Measurements from ENCODE around the gene PPM1A. TPM values are rescaled to one million over a fixed set of nuclear protein-coding genes. Genes with fewer than 3 reads are reported as not detected.
A peak's percentile ranks its signal among the peaks of the same experiment; 100 is the strongest.

The PPM1A gene
- total and polyA plus RNA-seq, 9 of the 15 experiments (the other 6 are each of a cell fraction or from before 2014, with no cell fraction given): 5.5 to 23.9 (median 15.2) TPM

DNA sequence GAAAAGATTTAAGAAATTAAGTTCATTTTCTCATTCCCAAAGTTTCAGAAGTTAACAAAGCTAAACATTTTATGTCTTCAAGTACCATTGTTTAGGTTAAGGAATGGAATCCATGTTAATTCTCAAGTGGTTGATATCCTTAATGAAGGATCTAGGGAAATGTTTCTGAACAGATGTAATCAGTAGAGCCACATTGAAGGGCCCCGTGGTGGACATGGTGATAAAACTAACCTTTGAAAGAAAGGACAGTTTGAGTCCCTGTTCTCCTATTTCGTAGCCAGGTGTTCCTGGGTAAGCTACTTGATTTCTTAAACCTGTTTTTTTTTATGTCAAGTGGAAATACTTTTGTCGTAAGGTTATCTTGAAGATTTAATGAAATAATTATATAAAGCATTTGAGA, 4.6 kb downstream of the PPM1A start (continued):
- TF ChIP-seq, protein P1, sequence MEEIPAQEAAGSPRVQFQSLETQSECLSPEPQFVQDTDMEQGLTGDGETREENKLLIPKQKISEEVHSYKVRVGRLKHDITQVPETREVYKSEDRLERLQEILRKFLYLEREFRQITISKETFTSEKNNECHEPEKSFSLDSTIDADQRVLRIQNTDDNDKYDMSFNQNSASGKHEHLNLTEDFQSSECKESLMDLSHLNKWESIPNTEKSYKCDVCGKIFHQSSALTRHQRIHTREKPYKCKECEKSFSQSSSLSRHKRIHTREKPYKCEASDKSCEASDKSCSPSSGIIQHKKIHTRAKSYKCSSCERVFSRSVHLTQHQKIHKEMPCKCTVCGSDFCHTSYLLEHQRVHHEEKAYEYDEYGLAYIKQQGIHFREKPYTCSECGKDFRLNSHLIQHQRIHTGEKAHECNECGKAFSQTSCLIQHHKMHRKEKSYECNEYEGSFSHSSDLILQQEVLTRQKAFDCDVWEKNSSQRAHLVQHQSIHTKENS (CRISPR knock-in tag; IDR thresholded peaks at IDR 0.05): no peak
- TF ChIP-seq ZC3H11A (IDR thresholded peaks at IDR 0.05; ENCODE audit: low read depth, low read length) (no peak), MYBL2 (IDR thresholded peaks at IDR 0.05; ENCODE audit: low read depth) (no peak), MYBL2 (CRISPR knock-in tag; IDR thresholded peaks at IDR 0.05; ENCODE audit: borderline replicate concordance) (no peak), XRCC5 (IDR thresholded peaks at IDR 0.05; ENCODE audit: low read depth, low read length) (no peak), ARID1B (IDR thresholded peaks at IDR 0.05) (peak; percentile 69), ZFP30 (CRISPR knock-in tag; IDR thresholded peaks at IDR 0.05; ENCODE audit: borderline replicate concordance) (no peak), RBM15 (IDR thresholded peaks at IDR 0.05; ENCODE audit: insufficient read depth, low read length) (no peak), PHF8 (IDR thresholded peaks at IDR 0.05; ENCODE audit: borderline replicate concordance, low read length) (no peak), RAD51 (IDR thresholded peaks at IDR 0.05; ENCODE audit: borderline replicate concordance, low read depth) (no peak), CBFA2T2 (conservative IDR thresholded peaks at IDR 0.05) (peak; percentile 63), NFE2L1 (tag; IDR thresholded peaks at IDR 0.05; ENCODE audit: borderline replicate concordance, low read depth) (no peak), NCOA2 (IDR thresholded peaks at IDR 0.05; ENCODE audit: partially characterized antibody in 2 of 2) (no peak), NUFIP1 (IDR thresholded peaks at IDR 0.05; ENCODE audit: partially characterized antibody) (no peak)
- TF ChIP-seq, protein P2, sequence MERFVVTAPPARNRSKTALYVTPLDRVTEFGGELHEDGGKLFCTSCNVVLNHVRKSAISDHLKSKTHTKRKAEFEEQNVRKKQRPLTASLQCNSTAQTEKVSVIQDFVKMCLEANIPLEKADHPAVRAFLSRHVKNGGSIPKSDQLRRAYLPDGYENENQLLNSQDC (CRISPR knock-in tag; IDR thresholded peaks at IDR 0.05): no peak
- TF ChIP-seq, protein P3, sequence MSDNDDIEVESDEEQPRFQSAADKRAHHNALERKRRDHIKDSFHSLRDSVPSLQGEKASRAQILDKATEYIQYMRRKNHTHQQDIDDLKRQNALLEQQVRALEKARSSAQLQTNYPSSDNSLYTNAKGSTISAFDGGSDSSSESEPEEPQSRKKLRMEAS (CRISPR knock-in tag; IDR thresholded peaks at IDR 0.05): no peak
- TF ChIP-seq, protein P4, sequence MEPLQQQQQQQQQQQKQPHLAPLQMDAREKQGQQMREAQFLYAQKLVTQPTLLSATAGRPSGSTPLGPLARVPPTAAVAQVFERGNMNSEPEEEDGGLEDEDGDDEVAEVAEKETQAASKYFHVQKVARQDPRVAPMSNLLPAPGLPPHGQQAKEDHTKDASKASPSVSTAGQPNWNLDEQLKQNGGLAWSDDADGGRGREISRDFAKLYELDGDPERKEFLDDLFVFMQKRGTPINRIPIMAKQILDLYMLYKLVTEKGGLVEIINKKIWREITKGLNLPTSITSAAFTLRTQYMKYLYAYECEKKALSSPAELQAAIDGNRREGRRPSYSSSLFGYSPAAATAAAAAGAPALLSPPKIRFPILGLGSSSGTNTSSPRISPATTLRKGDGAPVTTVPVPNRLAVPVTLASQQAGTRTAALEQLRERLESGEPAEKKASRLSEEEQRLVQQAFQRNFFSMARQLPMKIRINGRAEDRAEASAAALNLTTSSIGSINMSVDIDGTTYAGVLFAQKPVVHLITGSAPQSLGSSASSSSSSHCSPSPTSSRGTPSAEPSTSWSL (CRISPR knock-in tag; IDR thresholded peaks at IDR 0.05; ENCODE audit: borderline replicate concordance): no peak
- TF ChIP-seq, protein P5, sequence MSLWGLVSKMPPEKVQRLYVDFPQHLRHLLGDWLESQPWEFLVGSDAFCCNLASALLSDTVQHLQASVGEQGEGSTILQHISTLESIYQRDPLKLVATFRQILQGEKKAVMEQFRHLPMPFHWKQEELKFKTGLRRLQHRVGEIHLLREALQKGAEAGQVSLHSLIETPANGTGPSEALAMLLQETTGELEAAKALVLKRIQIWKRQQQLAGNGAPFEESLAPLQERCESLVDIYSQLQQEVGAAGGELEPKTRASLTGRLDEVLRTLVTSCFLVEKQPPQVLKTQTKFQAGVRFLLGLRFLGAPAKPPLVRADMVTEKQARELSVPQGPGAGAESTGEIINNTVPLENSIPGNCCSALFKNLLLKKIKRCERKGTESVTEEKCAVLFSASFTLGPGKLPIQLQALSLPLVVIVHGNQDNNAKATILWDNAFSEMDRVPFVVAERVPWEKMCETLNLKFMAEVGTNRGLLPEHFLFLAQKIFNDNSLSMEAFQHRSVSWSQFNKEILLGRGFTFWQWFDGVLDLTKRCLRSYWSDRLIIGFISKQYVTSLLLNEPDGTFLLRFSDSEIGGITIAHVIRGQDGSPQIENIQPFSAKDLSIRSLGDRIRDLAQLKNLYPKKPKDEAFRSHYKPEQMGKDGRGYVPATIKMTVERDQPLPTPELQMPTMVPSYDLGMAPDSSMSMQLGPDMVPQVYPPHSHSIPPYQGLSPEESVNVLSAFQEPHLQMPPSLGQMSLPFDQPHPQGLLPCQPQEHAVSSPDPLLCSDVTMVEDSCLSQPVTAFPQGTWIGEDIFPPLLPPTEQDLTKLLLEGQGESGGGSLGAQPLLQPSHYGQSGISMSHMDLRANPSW (CRISPR knock-in tag; IDR thresholded peaks at IDR 0.05): no peak
- TF ChIP-seq, protein P6, sequence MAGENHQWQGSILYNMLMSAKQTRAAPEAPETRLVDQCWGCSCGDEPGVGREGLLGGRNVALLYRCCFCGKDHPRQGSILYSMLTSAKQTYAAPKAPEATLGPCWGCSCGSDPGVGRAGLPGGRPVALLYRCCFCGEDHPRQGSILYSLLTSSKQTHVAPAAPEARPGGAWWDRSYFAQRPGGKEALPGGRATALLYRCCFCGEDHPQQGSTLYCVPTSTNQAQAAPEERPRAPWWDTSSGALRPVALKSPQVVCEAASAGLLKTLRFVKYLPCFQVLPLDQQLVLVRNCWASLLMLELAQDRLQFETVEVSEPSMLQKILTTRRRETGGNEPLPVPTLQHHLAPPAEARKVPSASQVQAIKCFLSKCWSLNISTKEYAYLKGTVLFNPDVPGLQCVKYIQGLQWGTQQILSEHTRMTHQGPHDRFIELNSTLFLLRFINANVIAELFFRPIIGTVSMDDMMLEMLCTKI (IDR thresholded peaks at IDR 0.05; ENCODE audit: partially characterized antibody): no peak
- TF ChIP-seq, protein P7, sequence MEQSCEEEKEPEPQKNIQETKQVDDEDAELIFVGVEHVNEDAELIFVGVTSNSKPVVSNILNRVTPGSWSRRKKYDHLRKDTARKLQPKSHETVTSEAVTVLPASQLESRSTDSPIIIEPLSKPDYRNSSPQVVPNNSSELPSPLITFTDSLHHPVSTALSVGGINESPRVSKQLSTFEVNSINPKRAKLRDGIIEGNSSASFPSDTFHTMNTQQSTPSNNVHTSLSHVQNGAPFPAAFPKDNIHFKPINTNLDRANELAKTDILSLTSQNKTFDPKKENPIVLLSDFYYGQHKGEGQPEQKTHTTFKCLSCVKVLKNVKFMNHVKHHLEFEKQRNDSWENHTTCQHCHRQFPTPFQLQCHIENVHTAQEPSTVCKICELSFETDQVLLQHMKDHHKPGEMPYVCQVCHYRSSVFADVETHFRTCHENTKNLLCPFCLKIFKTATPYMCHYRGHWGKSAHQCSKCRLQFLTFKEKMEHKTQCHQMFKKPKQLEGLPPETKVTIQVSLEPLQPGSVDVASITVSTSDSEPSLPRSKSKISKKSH (CRISPR knock-in tag; IDR thresholded peaks at IDR 0.05): no peak

Data from K562 (cell line).